HL-60/S4 (cell line): Measurements from ENCODE around the gene KLHL29.

Experiments used
- in situ Hi-C: fragments of 300-500 bp; cut with MboI; formaldehyde crosslinking; loops from 2 replicates; pipeline ENCODE4 v1.14.3; 2022; ENCODE audit warnings: low sequenced_read_pairs

Gene KLHL29

GRCh38 chr2:23640711-23641110 is 255.7 kb downstream of the KLHL29 start:
- in situ Hi-C loops: no loop called here

GRCh38 chr2:23642516-23642915 is 257.5 kb downstream of the KLHL29 start:
- in situ Hi-C loops: no loop called here

DNA sequence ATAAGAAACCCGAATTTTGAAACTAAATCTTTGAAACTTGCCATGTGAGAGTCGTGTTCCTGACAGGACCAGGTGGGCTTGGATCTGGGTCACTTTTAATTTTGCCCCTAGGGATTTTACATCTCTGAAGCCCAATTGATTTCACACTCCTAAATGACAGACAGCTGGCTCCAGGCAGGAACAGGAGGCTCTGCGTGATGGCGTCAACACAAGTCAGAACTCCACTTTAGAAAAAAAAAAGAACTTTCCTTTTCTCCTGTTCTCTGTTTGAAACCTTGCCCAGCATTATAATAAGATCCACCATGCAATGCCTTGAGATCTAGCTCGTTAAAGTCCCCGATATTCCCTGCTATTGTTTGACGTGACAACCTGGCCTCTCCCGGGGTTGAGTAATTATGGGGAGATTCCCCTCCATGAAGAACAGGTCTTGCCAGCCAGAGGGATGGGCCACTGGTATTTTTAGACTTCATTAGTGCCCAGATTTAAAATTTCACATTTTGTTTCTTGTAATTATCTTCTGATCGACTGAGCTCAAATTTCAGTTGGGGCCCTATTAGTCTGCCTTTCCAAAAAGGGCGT is 260.3 kb downstream of the KLHL29 start:
- in situ Hi-C loops: no loop called here

- in situ Hi-C loops: no loop called here
Observed at GRCh38 chr2:23647563-23647962, 262.6 kb downstream of the KLHL29 start.

DNA sequence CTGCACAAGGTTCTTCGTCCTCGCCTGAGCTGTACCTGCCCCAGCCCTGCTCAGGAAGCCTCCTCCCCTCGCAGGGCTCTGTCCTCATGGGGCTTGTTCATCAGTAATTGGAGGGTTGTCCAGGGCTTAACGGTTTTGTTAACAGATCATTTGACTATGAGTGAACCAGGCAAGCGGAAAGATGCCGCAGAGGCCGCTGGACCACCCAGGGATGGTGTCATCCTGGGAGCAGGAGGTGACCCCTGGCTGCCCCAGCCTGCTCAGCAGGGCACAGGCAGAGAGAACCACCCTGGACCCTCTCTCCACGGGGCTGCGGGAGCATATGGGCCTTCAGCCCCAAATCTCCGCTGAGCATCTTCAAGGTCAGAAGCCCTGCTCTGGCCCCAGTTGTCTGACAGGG is 264.3 kb downstream of the KLHL29 start:
- in situ Hi-C loops: no loop called here

DNA sequence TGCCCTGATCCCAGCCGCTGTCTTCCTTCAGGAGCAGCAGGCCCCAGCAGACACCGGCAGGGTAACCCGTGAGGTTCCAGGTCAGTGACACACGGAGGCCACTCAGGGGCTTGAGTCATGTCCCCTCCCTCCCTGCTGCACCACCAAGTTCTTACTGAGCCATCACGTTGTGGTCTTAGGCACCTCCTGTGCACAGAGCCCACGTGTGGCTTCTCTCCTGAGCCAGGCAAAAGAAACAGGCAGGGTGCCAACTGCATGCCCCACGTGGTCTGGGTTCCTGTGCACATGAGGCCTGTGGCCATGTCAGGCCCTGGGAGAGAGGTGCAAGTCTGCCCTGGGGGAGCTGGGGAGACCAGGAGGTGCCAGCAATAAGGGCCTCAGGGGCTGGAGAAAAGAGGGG is 264.8 kb downstream of the KLHL29 start:
- in situ Hi-C loops: no loop called here

- in situ Hi-C loops: no loop called here
Observed at GRCh38 chr2:23651187-23652080, 266.5 kb downstream of the KLHL29 start.

DNA sequence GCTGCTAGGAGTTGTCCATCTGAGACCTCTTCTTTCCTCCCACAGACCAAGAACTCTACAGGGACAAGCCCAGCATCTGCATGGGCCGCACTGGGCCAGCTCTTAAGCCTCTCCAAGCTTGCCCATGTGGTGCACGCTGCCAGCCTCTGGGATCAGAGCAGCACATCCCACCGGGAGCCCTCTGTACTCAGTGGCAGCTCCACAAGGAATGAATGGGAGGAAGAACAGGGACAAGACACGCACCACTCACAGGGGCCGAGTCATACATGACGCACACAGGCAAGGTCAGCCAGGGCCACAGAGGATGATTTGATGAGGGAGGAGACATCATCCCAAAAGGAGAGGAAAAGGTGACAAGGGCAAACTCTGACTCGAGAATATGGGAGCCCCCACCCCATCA is 268.3 kb downstream of the KLHL29 start:
- in situ Hi-C loops: no loop called here

DNA sequence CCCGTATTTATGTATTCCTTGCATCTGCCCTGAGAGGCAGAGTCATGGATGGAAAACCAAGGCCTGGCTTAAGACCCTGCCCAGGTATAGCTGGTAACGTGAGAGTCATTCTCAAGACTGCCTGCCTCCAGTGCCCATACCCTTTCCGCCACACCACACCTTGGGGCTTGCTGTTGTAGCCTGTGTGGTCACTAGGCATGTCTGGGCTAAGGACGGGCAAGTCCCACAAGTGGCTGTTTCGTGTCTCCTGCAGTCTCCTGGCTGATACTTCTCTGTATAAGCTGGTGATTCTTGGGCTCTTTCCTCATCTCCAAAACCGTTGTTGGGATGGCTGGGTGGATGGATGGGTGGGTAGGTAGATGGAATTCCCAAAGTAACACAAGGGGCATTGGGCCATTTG is 269.8 kb downstream of the KLHL29 start:
- in situ Hi-C loops: no loop called here

DNA sequence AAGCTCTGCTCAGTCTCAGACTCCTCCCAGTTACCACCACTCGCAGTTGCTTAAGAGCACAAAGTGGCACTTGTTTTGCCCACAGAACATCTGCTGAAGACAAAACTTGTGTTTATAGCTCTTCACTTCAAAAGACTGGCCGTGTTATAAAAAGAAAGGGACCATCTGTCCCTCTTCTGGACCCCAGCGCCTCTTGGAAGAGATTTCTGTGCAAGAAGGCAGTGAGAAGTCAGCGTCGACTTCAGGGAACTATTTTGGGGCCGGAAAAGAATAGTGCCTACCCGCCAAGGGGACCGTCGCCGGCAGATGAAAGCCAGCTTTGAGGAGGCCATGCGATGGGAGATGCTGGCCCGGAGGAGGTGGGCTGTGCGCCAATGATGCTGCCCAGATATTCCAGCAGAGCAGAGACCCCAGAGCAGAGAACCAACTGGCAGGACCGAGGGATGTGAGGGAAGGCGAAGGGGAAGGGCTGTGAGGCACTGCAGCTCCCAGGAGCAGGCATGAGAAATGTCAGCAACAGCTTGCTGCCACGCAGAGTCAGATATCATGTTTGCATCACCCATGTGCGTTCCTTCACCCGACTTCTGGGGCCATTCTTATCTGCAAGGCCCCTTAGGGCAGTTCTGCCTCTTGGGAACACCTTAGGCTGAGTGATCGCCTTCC is 271.1 kb downstream of the KLHL29 start:
- in situ Hi-C loops: no loop called here

DNA sequence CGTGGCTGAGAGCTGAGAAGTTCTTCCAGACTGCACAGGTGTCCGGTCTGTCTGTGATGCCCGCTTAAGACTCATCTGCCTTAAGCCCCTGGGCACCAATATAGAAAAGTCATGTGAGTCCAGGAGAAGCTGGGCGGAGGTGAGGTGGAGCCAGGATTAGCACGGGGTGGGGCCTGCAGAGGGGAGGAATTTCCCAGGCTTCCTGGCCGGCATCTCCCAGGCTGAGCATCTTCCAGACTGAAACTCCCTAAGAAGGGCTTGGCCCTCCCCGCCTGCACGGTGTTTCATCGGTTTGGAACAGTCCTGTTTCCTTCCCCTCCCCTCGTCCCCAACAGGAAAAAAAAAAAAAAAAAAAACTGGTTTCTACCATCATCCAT is 271.6 kb downstream of the KLHL29 start:
- in situ Hi-C loops: no loop called here

DNA sequence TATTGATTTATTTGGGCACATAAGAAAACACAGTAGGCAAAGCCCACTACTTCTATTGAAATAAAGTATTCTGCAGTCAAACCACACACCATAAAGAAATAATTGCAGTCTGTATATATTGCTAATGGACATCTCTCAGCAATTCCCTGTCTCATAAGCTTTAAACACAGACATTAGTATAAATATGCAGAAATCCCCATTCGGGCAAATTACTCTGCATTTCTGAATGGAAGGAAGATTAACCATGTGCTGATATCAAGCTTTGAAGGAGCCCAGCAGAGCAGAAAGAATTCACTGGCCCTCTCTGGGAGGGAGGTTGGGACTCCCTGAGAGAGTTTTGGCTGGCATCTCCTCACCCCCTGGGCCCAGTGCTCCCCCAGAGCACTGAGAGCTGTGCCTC is 272.4 kb downstream of the KLHL29 start:
- in situ Hi-C loops: no loop called here

DNA sequence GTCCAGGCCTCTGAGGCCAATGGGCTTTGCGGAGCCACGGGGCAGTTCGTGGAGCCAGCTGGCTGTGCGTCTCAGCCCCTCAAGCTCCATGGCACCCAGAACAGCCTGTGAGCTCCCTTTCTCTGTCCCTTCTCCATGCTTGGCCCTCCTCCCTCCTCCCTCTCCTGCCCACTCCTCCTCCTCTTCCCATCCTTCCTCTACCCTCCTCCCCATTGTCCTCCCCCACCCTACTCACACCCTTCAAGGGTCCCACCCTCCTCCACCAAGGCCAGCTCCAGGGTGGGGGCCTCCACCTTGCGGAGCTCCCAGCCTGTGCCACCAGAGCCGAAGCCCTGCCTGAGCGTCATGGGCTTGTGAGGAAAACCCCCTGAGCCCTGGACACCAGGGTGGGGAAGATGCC is 273.0 kb downstream of the KLHL29 start:
- in situ Hi-C loops: no loop called here

DNA sequence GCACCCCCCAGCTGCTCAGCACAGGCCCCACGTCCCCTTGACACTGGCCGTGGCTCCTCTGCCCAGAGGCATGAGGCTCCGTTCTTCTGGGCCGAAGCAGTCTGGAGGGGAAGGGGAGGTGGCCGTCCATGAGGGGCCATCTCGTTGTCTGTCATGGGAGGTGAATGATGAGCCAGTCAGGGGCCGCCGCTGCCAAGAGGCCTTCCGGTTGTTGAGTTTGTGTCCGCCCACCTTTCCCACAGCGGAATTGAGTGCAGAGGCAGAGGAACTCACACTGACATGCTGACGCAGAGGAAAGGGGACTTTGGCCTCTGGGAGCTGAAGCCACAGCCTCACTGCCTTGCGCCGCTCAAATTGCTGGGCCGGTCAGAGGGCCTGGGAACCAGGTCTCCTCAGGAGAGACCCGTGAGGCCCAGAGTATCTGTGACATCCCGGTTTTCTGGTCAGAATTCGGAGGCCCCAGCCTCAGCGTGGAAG is 273.5 kb downstream of the KLHL29 start:
- in situ Hi-C loops: no loop called here

DNA sequence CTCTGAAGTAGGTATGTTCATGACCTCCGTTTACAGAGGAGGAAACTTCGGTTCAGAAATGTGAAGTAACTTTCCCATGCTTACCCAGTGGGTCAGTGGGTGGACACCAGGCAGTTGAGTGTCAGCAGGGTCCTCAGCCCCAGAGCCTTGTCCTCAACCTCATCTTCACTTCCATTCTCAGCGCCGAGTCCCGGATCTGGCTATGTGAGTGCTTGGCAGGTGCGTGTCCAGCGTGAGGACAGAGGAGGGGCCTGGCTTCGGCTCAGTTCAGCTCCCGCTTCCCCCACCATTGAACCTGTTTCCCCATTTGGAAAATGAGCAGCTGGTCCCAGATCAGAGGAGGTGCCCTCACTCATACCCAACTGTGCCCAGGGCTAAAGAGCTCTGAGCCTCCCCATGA is 274.3 kb downstream of the KLHL29 start:
- in situ Hi-C loops: no loop called here

DNA sequence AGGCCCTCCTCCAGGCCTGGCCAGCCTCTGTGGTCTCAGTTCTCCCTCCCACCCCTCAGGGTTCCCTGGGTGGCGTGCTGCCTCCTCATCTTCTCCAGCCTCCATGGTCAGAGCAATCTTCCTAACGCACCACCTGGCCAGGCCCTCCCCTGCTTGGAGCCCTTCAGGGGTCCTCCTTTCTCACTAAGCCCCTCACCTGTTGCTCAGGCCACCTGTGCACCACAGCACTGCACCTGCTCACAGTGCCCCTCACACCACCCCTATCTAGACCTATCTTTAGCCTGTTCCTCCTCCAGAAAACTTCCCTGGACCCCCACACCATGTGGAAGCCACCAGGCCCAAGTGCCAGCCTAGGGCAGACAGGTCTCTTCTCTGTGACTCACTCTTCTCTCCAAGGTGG is 274.8 kb downstream of the KLHL29 start:
- in situ Hi-C loops: no loop called here

DNA sequence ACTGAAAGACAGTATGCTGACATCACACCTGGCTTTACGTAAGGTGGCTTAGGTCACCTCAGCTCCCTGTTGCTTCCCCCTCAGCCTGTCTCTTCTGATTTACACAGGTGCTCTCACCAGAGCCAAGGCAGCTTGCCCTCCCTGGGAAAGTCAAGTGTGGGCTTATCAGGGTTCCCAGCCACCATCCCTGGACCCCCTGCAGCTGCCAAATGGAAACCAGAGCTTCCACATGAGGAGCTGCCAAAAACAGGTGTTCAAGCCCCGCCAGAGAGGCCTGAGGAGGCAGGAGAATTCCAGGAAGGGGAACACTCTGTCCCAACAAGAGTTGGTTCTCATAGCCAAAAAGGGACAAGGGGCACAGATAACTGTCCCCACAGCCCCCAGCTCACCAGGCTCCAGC is 275.3 kb downstream of the KLHL29 start:
- in situ Hi-C loops: no loop called here

DNA sequence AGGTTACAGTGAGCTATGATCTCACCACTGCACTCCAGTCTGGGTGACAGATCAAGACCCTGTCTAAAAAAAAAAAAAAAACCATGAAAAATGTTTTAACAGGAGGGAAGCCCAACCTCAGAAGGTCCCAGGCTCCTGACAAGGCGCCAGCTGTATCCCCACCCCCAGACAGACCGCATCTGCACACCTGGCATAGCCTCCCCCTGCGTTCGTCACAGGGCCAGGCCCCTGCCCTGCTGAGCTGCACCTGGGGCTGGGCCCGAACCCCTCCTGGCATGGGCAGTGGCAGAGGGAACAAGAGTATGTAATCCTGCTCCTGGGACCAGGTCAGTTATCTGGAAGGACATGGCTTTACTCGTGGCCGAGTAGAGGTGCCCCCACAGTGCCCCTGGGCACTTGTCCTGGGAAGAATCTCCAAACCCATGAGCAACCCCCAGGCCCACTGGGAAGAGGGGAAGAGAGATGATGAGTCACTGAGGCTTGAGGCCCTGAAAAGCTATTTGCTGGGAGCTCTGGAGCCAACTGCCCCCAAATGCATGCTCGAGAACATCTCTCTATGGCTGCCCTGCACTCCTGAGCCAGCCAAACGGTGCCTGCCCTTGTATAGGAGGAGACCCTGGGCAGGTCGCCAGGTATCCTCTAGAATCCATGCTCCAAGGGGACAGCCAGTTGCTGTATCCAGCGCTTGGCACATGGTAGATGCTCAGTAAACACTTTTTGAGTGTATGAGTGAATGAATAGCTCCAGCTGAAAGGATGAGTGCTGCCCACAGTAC is 276.5 kb downstream of the KLHL29 start:
- in situ Hi-C loops: no loop called here

GRCh38 chr2:23662466-23662865 is 277.5 kb downstream of the KLHL29 start:
- in situ Hi-C loops: no loop called here

- in situ Hi-C loops: no loop called here
Observed at GRCh38 chr2:23662941-23663920, 278.3 kb downstream of the KLHL29 start.
